A549 (cell line): ENCODE data around the gene CLEC16A. TPM values are rescaled to one million over a fixed set of nuclear protein-coding genes. Genes with fewer than 3 reads are reported as not detected.

Experiments used
- ATAC-seq, 2 experiments: fragments of 200-7000 bp in 1 of 2; fragments of >200 bp in 1 of 2; cut with Nextera tagmentation in 1 of 2; cut with Tn5 transposase in 1 of 2; 3 replicates each; pipeline versions ENCODE4 v1.8.0 to v1.9.1; 2018 to 2020; ENCODE audit warnings: mild to moderate bottlenecking in 1 of 2, moderate library complexity in 1 of 2
- CTCF ChIA-PET: fragments of 300-600 bp; sonication (Branson Sonifier 250); formaldehyde crosslinking; extraction: SDS; loops from one replicate; lab custom pipeline; 2021; ENCODE audit warnings: antibody characterized with exemption, inconsistent platforms; lab: Yijun Ruan, JAX
- POLR2A ChIA-PET: fragments of 350-600 bp; formaldehyde crosslinking; extraction: SDS; loops from one replicate; lab custom pipeline; 2021; ENCODE audit warnings: antibody characterized with exemption, inconsistent platforms; lab: Yijun Ruan, JAX
- DNase-seq, 2 experiments: peaks; one replicate each; pipeline versions ENCODE4 v3.0.0 to v3.0.0-alpha.2; 2011 to 2016; ENCODE audit warnings: low read depth in 1 of 2, low spot score in 1 of 2
- FAIRE-seq: peaks from 2 replicates; lab custom pipeline; 2011; peaks lifted over from hg19 to GRCh38; lab: Jason Lieb, UNC
- H3K27ac ChIP-seq, 2 experiments: fragments of >200 bp; sonication (Bioruptor Twin); formaldehyde crosslinking; 3 replicates each; pipeline ENCODE4 v1.5.1; 2016 to 2017
- H3K4me1 ChIP-seq: fragments of >200 bp; sonication (Bioruptor Twin); formaldehyde crosslinking; 3 replicates; pipeline ENCODE4 v1.6.1; 2016
- H3K4me2 ChIP-seq: fragments of >200 bp; sonication (Bioruptor Twin); formaldehyde crosslinking; 3 replicates; pipeline ENCODE4 v1.6.1; 2016
- H3K4me3 ChIP-seq: fragments of >200 bp; sonication (Bioruptor Twin); formaldehyde crosslinking; 3 replicates; pipeline ENCODE4 v1.5.1; 2016
- H3K9me3 ChIP-seq: fragments of >200 bp; sonication (Bioruptor Twin); formaldehyde crosslinking; 3 replicates; pipeline ENCODE4 v1.6.1; 2016
- CBX8 ChIP-seq: fragments of 200-600 bp; sonication (generic); IDR thresholded peaks from 2 replicates; pipeline ENCODE4 v1.6.1; 2016
- EP300 ChIP-seq, 2 experiments: fragments of >200 bp; sonication (Bioruptor Twin); formaldehyde crosslinking; IDR thresholded peaks; 2 replicates in 1 of 2; 3 replicates in 1 of 2; pipeline ENCODE4 v1.6.1; 2016 to 2017
- ESRRA ChIP-seq: fragments of 150-350 bp; IDR thresholded peaks from 2 replicates; pipeline ENCODE4 v1.6.1; 2014; ENCODE audit warnings: mild to moderate bottlenecking, low read length, borderline replicate concordance
- FOSL2 ChIP-seq, 2 experiments: fragments of 450-650 bp in 1 of 2; fragments of >200 bp in 1 of 2; sonication (Bioruptor Twin) in 1 of 2; formaldehyde crosslinking; IDR thresholded peaks; 2 replicates each; pipeline versions ENCODE4 v1.5.0 to v1.6.1; 2016 to 2020; ENCODE audit warnings: mild to moderate bottlenecking in 1 of 2, moderate library complexity in 1 of 2
- GATA3 ChIP-seq: IDR thresholded peaks from 2 replicates; pipeline ENCODE4 v1.6.1; 2012; ENCODE audit warnings: borderline replicate concordance
- HMGXB4 ChIP-seq: fragments of 250-450 bp; sonication (Bioruptor Pico); IDR thresholded peaks from 2 replicates; pipeline ENCODE4 v1.5.0; 2021; ENCODE audit warnings: mild to moderate bottlenecking, moderate library complexity, borderline replicate concordance
- HOXA7 ChIP-seq: fragments of 250-450 bp; sonication (Bioruptor Pico); IDR thresholded peaks from 2 replicates; pipeline ENCODE4 v1.5.0; 2020; ENCODE audit warnings: mild to moderate bottlenecking, moderate library complexity
- JUN ChIP-seq, 2 experiments: fragments of >200 bp; sonication (Bioruptor Twin); formaldehyde crosslinking; IDR thresholded peaks; 2 replicates in 1 of 2; 3 replicates in 1 of 2; pipeline ENCODE4 v1.6.1; 2016 to 2017
- NFE2L2 ChIP-seq: fragments of 150-350 bp; conservative IDR thresholded peaks from 2 replicates; pipeline ENCODE4 v1.6.1; 2014; ENCODE audit warnings: low read length
- NR3C1 ChIP-seq: fragments of >200 bp; sonication (Bioruptor Twin); formaldehyde crosslinking; IDR thresholded peaks from 3 replicates; pipeline ENCODE4 v1.6.1; 2017
- RARB ChIP-seq: fragments of 250-450 bp; sonication (Bioruptor Pico); IDR thresholded peaks from 2 replicates; pipeline ENCODE4 v1.8.0; 2021; ENCODE audit warnings: mild to moderate bottlenecking, moderate library complexity
- RCOR1 ChIP-seq: fragments of 150-350 bp; IDR thresholded peaks from 2 replicates; pipeline ENCODE4 v1.6.1; 2014; ENCODE audit warnings: antibody characterized with exemption, low read length, low read depth
- RNF2 ChIP-seq: fragments of 200-600 bp; sonication (generic); IDR thresholded peaks from 2 replicates; pipeline ENCODE4 v1.6.1; 2016; ENCODE audit warnings: low read depth, mild to moderate bottlenecking, antibody characterized with exemption, moderate library complexity, borderline replicate concordance
- SREBF2 ChIP-seq: fragments of 450-650 bp; IDR thresholded peaks from 2 replicates; pipeline ENCODE4 v1.6.1; 2014; ENCODE audit warnings: mild to moderate bottlenecking, moderate library complexity
- ZC3H11A ChIP-seq: fragments of 450-650 bp; IDR thresholded peaks from 2 replicates; pipeline ENCODE4 v1.6.1; 2014; ENCODE audit warnings: antibody characterized with exemption, mild to moderate bottlenecking
- ZNF302 ChIP-seq: fragments of 250-450 bp; sonication (Bioruptor Pico); IDR thresholded peaks from 2 replicates; pipeline ENCODE4 v1.9.0; 2021; ENCODE audit warnings: inconsistent platforms, mild to moderate bottlenecking, moderate library complexity
- ZSCAN20 ChIP-seq: fragments of 250-450 bp; sonication (Bioruptor Pico); IDR thresholded peaks from 2 replicates; pipeline ENCODE4 v1.8.0; 2022; ENCODE audit warnings: mild to moderate bottlenecking, moderate library complexity
- WGBS: methylation state at CpG from one replicate; pipeline ENCODE4 v1.1.6; 2017; ENCODE audit errors: missing lambda C conversion rate; 5-methylcytosine and 5-hydroxymethylcytosine counted together
- polyA plus RNA-seq, 4 experiments: library from polyadenylated mRNA; depleted of rRNA in 3 of 4; stranded (reverse); fragments of >200 nt; fragmentation: RNase III in 1 of 4; extraction: RNeasy Plus Mini Kit Qiagen cat#74134 plus additional on column Dnase treatment in 1 of 4; gene quantifications; 2 replicates in 3 of 4; 3 replicates in 1 of 4; pipeline ENCODE4 v1.2.3, GENCODE V29; 2011 to 2017
- TF ChIP-seq, protein P1 (sequence below): IDR thresholded peaks from 2 replicates; pipeline ENCODE4 v1.6.1; 2012
- TF ChIP-seq, protein P2 (sequence below): fragments of 200-600 bp; sonication (generic); IDR thresholded peaks from 2 replicates; pipeline ENCODE4 v1.6.1; 2016; ENCODE audit warnings: antibody characterized with exemption, mild to moderate bottlenecking, moderate library complexity

CLEC16A gene
- polyA plus RNA-seq, 2 of the 4 experiments (the other 2 are of a cell fraction), result 8.3 to 10.4 TPM

- CTCF ChIA-PET, result interaction anchor here (7.4 to 19.6 kb wide), 2 partner anchors 15 to 280 kb away, joined by 69 to 364 read pairs; partner anchors contain the start of gene SOCS1
- WGBS, result 92% methylated on average over 3 of the region's 3 CpGs
- no peak for FAIRE-seq
Measured at GRCh38 chr16:10976634-10977033, 32.3 kb downstream of the CLEC16A start.

GRCh38 chr16:10978124-10978523, 33.8 kb downstream of the CLEC16A start:
- CTCF ChIA-PET, result no interaction called here
- FAIRE-seq, result no peak

More at GRCh38 chr16:10976634-10977033, 32.3 kb downstream of the CLEC16A start:
- TF ChIP-seq NR3C1 (no peak), RARB (CRISPR knock-in tag) (no peak), JUN (IDR thresholded peaks at IDR 0.05) (no peak), EP300 (IDR thresholded peaks at IDR 0.05) (no peak), ZNF302 (no peak), CBX8 (no peak), HOXA7 (CRISPR knock-in tag) (no peak), SREBF2 (no peak), ZC3H11A (no peak), ESRRA (no peak), NFE2L2 (no peak), GATA3 (no peak)
- TF ChIP-seq, protein P1, sequence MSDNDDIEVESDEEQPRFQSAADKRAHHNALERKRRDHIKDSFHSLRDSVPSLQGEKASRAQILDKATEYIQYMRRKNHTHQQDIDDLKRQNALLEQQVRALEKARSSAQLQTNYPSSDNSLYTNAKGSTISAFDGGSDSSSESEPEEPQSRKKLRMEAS, result no peak
- ATAC-seq (no peak), DNase-seq (no peak)
- Histone ChIP-seq H3K9me3 (no peaks in the 10 kb centered on the region), H3K27ac (no peak overlapping the region), H3K4me3 (no peak overlapping the region), H3K4me1 (no peaks in the 10 kb centered on the region), H3K4me2 (no peak overlapping the region)
- POLR2A ChIA-PET, result no interaction called here

GRCh38 chr16:10978871-10979446, 34.6 kb downstream of the CLEC16A start:
- DNase-seq (no peak), ATAC-seq (no peak), FAIRE-seq (no peak)
- TF ChIP-seq HMGXB4 (CRISPR knock-in tag) (no peak), SREBF2 (no peak), RNF2 (no peak), ZSCAN20 (no peak), RCOR1 (no peak), HOXA7 (CRISPR knock-in tag) (no peak)
- TF ChIP-seq, protein P2, sequence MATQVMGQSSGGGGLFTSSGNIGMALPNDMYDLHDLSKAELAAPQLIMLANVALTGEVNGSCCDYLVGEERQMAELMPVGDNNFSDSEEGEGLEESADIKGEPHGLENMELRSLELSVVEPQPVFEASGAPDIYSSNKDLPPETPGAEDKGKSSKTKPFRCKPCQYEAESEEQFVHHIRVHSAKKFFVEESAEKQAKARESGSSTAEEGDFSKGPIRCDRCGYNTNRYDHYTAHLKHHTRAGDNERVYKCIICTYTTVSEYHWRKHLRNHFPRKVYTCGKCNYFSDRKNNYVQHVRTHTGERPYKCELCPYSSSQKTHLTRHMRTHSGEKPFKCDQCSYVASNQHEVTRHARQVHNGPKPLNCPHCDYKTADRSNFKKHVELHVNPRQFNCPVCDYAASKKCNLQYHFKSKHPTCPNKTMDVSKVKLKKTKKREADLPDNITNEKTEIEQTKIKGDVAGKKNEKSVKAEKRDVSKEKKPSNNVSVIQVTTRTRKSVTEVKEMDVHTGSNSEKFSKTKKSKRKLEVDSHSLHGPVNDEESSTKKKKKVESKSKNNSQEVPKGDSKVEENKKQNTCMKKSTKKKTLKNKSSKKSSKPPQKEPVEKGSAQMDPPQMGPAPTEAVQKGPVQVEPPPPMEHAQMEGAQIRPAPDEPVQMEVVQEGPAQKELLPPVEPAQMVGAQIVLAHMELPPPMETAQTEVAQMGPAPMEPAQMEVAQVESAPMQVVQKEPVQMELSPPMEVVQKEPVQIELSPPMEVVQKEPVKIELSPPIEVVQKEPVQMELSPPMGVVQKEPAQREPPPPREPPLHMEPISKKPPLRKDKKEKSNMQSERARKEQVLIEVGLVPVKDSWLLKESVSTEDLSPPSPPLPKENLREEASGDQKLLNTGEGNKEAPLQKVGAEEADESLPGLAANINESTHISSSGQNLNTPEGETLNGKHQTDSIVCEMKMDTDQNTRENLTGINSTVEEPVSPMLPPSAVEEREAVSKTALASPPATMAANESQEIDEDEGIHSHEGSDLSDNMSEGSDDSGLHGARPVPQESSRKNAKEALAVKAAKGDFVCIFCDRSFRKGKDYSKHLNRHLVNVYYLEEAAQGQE, result no peak
- WGBS, result 87% methylated on average over 14 of the region's 14 CpGs
- no peaks in the 10 kb centered on the region for H3K9me3 ChIP-seq
- ChIA-PET POLR2A (no interaction called here), CTCF (interaction anchor here (1.8 kb wide), 1 partner anchor 15 kb away, joined by 11 read pairs; no protein-coding TSS in a partner anchor)
- no peak overlapping the region for H3K4me3 ChIP-seq
- no peak overlapping the region for H3K4me2 ChIP-seq
- H3K4me1 ChIP-seq, result no peaks in the 10 kb centered on the region
- H3K27ac ChIP-seq, result no peak overlapping the region

More at GRCh38 chr16:10978124-10978523, 33.8 kb downstream of the CLEC16A start:
- TF ChIP-seq FOSL2 (IDR thresholded peaks at IDR 0.05) (no peak), FOSL2 (CRISPR knock-in tag; IDR thresholded peaks at IDR 0.05) (no peak), JUN (IDR thresholded peaks at IDR 0.05) (no peak)
- H3K9me3 ChIP-seq, result no peaks in the 10 kb centered on the region
- ATAC-seq (no peak), DNase-seq (no peak)
- no peak overlapping the region for H3K27ac ChIP-seq
- H3K4me3 ChIP-seq, result no peak overlapping the region
- H3K4me2 ChIP-seq, result no peak overlapping the region
- POLR2A ChIA-PET, result no interaction called here
- WGBS, result 88% methylated on average over 6 of the region's 6 CpGs
- no peaks in the 10 kb centered on the region for H3K4me1 ChIP-seq
